Retinal pigment epithelial cell (primary cell): Measurements from ENCODE around the gene PARM1.

Source experiments
- DNase-seq: peaks from one replicate; pipeline ENCODE4 v3.0.0-alpha.2; 2010; ENCODE audit warnings: low read depth
- H3K4me3 ChIP-seq: 2 replicates; pipeline ENCODE4 v1.5.1; 2011; ENCODE audit warnings: mild to moderate bottlenecking, low read length, control low read depth, moderate library complexity
- CTCF ChIP-seq: conservative IDR thresholded peaks from 2 replicates; pipeline ENCODE4 v1.5.1; 2011; ENCODE audit warnings: low read depth, low read length, control low read depth, inconsistent platforms

The PARM1 gene

GRCh38 chr4:75028196-75028854, 95.4 kb downstream of the PARM1 start:
- H3K4me3 ChIP-seq: no peak overlapping the region
- no peak for TF ChIP-seq CTCF
- DNase-seq: no peak

- no peak overlapping the region for H3K4me3 ChIP-seq
- TF ChIP-seq CTCF: no peak
- DNase-seq: no peak
Measured at GRCh38 chr4:75030028-75030427, 97.1 kb downstream of the PARM1 start.

GRCh38 chr4:75030649-75031235, 97.8 kb downstream of the PARM1 start:
- H3K4me3 ChIP-seq: no peak overlapping the region
- DNase-seq: no peak
- no peak for TF ChIP-seq CTCF

GRCh38 chr4:75031775-75032174, 98.9 kb downstream of the PARM1 start:
- DNase-seq: no peak
- H3K4me3 ChIP-seq: no peak overlapping the region
- no peak for TF ChIP-seq CTCF

GRCh38 chr4:75034523-75034922, 101.6 kb downstream of the PARM1 start:
- no peak for DNase-seq
- TF ChIP-seq CTCF: no peak
- no peak overlapping the region for H3K4me3 ChIP-seq

- H3K4me3 ChIP-seq: no peak overlapping the region
- no peak for TF ChIP-seq CTCF
- no peak for DNase-seq
Measured at GRCh38 chr4:75035321-75035720, 102.4 kb downstream of the PARM1 start.
